ENCODE data around the gene SPATS2L. TPM values are rescaled to one million over a fixed set of nuclear protein-coding genes. Genes with fewer than 3 reads are reported as not detected.

Gene SPATS2L
- polyA plus RNA-seq, 2 of the 4 experiments (the other 2 are of a cell fraction) = 85.2 to 202 TPM

- FAIRE-seq = no peak
- WGBS (ENCODE audit: missing lambda C conversion rate) = 62% methylated on average over 6 of the region's 6 CpGs
- H3K4me1 ChIP-seq = peaks cover 39% of the 10 kb centered on the region
- peak overlapping the region; percentile 31 to 67 for H3K27ac ChIP-seq
- POLR2A ChIA-PET = no interaction called here
- no peak for TF ChIP-seq HDAC2 (IDR thresholded peaks at IDR 0.05)
- TF ChIP-seq JUNB (IDR thresholded peaks at IDR 0.05) = no peak
- no peak for TF ChIP-seq BHLHE40 (IDR thresholded peaks at IDR 0.05; ENCODE audit: low read depth, low read length)
- TF ChIP-seq ATOH8 (CRISPR knock-in tag; IDR thresholded peaks at IDR 0.05; ENCODE audit: low read depth) = no peak
- TF ChIP-seq ESRRA (IDR thresholded peaks at IDR 0.05; ENCODE audit: borderline replicate concordance, low read length) = no peak
- TF ChIP-seq KDM1A (IDR thresholded peaks at IDR 0.05; ENCODE audit: low read depth) = no peak
- TF ChIP-seq HES2 (IDR thresholded peaks at IDR 0.05) = no peak
- no peaks in the 10 kb centered on the region for H3K9me3 ChIP-seq
- H3K4me2 ChIP-seq = peak overlapping the region; percentile 72
- 0 out of 3 replicates have a peak overlapping the region, but pooled peaks have one; percentile 15 for H3K4me3 ChIP-seq
- DNase-seq (ENCODE audit: low read depth in 1 of 2, low spot score in 1 of 2) = no peak
- ATAC-seq = no peak
- CTCF ChIA-PET = no interaction called here
Observed at GRCh38 chr2:200383380-200384110, 77.1 kb downstream of the SPATS2L start.

- WGBS (ENCODE audit: missing lambda C conversion rate) = 87% methylated on average over 5 of the region's 5 CpGs
- Histone ChIP-seq H3K4me2 (no peak overlapping the region), H3K4me1 (peaks cover 23% of the 10 kb centered on the region), H3K4me3 (no peak overlapping the region), H3K27ac (no peak overlapping the region), H3K9me3 (no peaks in the 10 kb centered on the region)
- DNase-seq (ENCODE audit: low read depth in 1 of 2, low spot score in 1 of 2) (no peak), FAIRE-seq (no peak), ATAC-seq (no peak)
- TF ChIP-seq REST (IDR thresholded peaks at IDR 0.05) (no peak), MAFK (IDR thresholded peaks at IDR 0.05; ENCODE audit: partially characterized antibody) (peak; percentile 88)
- CTCF ChIA-PET = interaction anchor here (1.2 kb wide), 1 partner anchor 405 kb away, joined by 4 read pairs; no protein-coding TSS in a partner anchor
- POLR2A ChIA-PET = no interaction called here
Observed at GRCh38 chr2:200385063-200385635, 78.7 kb downstream of the SPATS2L start.

- no peak for ATAC-seq
- ChIA-PET CTCF (interaction anchor here (1.0 kb wide), 1 partner anchor 78 kb away, joined by 3 read pairs; no protein-coding TSS in a partner anchor), POLR2A (no interaction called here)
- no peak for DNase-seq (ENCODE audit: low read depth in 1 of 2, low spot score in 1 of 2)
- Histone ChIP-seq H3K4me3 (no peak overlapping the region), H3K4me1 (peaks cover 21% of the 10 kb centered on the region), H3K4me2 (no peak overlapping the region), H3K27ac (no peak overlapping the region), H3K9me3 (no peaks in the 10 kb centered on the region)
- TF ChIP-seq KDM1A (IDR thresholded peaks at IDR 0.05; ENCODE audit: low read depth) = no peak
- no peak for TF ChIP-seq CBX2 (IDR thresholded peaks at IDR 0.05; ENCODE audit: borderline replicate concordance, low read depth)
- TF ChIP-seq POLR2A (IDR thresholded peaks at IDR 0.05; ENCODE audit: low read length) = no peak
- no peak for TF ChIP-seq CTCF (IDR thresholded peaks at IDR 0.05)
- TF ChIP-seq ESRRA (IDR thresholded peaks at IDR 0.05; ENCODE audit: borderline replicate concordance, low read length) = no peak
- TF ChIP-seq RAD21 (conservative IDR thresholded peaks at IDR 0.05 in 1 of 2, IDR thresholded peaks at IDR 0.05 in 1 of 2) = no peak
- TF ChIP-seq RARB (CRISPR knock-in tag; IDR thresholded peaks at IDR 0.05) = no peak
- no peak for TF ChIP-seq ZFP36 (IDR thresholded peaks at IDR 0.05; ENCODE audit: borderline replicate concordance, partially characterized antibody)
- TF ChIP-seq NFE2L2 (conservative IDR thresholded peaks at IDR 0.05; ENCODE audit: low read length) = no peak
- no peak for TF ChIP-seq POLR2AphosphoS2 (conservative IDR thresholded peaks at IDR 0.05; ENCODE audit: low read length)
- TF ChIP-seq RFX5 (IDR thresholded peaks at IDR 0.05) = no peak
- TF ChIP-seq NPAS2 (CRISPR knock-in tag; IDR thresholded peaks at IDR 0.05; ENCODE audit: borderline replicate concordance) = no peak
- TF ChIP-seq EHF (CRISPR knock-in tag; IDR thresholded peaks at IDR 0.05) = no peak
- 97% methylated on average over 2 of the region's 2 CpGs for WGBS (ENCODE audit: missing lambda C conversion rate)
- no peak for FAIRE-seq
Observed at GRCh38 chr2:200393191-200393590, 86.7 kb downstream of the SPATS2L start.

Data from A549 (cell line).